Measurements from ENCODE around the gene EFCAB6.

GRCh38 chr22:43698403-43698802 is 113.7 kb downstream of the EFCAB6 start:
- TF ChIP-seq GABPB1 (CRISPR knock-in tag; IDR thresholded peaks at IDR 0.05) = no peak
- no peak for TF ChIP-seq E2F4 (CRISPR knock-in tag; IDR thresholded peaks at IDR 0.05; ENCODE audit: borderline replicate concordance, low read depth)
- TF ChIP-seq NFYB (CRISPR knock-in tag; conservative IDR thresholded peaks at IDR 0.05; ENCODE audit: low read depth) = no peak
- no peak for TF ChIP-seq EMX1 (CRISPR knock-in tag; IDR thresholded peaks at IDR 0.05)
- TF ChIP-seq, protein P1, sequence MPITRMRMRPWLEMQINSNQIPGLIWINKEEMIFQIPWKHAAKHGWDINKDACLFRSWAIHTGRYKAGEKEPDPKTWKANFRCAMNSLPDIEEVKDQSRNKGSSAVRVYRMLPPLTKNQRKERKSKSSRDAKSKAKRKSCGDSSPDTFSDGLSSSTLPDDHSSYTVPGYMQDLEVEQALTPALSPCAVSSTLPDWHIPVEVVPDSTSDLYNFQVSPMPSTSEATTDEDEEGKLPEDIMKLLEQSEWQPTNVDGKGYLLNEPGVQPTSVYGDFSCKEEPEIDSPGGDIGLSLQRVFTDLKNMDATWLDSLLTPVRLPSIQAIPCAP (CRISPR knock-in tag; IDR thresholded peaks at IDR 0.05) = no peak
- TF ChIP-seq, protein P2, sequence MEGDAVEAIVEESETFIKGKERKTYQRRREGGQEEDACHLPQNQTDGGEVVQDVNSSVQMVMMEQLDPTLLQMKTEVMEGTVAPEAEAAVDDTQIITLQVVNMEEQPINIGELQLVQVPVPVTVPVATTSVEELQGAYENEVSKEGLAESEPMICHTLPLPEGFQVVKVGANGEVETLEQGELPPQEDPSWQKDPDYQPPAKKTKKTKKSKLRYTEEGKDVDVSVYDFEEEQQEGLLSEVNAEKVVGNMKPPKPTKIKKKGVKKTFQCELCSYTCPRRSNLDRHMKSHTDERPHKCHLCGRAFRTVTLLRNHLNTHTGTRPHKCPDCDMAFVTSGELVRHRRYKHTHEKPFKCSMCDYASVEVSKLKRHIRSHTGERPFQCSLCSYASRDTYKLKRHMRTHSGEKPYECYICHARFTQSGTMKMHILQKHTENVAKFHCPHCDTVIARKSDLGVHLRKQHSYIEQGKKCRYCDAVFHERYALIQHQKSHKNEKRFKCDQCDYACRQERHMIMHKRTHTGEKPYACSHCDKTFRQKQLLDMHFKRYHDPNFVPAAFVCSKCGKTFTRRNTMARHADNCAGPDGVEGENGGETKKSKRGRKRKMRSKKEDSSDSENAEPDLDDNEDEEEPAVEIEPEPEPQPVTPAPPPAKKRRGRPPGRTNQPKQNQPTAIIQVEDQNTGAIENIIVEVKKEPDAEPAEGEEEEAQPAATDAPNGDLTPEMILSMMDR (IDR thresholded peaks at IDR 0.05) = no peak
- TF ChIP-seq CBFB (CRISPR knock-in tag; IDR thresholded peaks at IDR 0.05; ENCODE audit: low read depth) = no peak
- TF ChIP-seq JUN (CRISPR knock-in tag; IDR thresholded peaks at IDR 0.05) = no peak
